COLO668 (cell line): ENCODE data around the gene FOXP1.

Source experiments
- DNase-seq: peaks from one replicate; lab custom pipeline; 2025; ENCODE audit not compliant: unreplicated experiment; lab: John Stamatoyannopoulos, UW

FOXP1 gene

GRCh38 chr3:71433631-71434030 is 149.9 kb downstream of the FOXP1 start:
- no peak for DNase-seq

DNA sequence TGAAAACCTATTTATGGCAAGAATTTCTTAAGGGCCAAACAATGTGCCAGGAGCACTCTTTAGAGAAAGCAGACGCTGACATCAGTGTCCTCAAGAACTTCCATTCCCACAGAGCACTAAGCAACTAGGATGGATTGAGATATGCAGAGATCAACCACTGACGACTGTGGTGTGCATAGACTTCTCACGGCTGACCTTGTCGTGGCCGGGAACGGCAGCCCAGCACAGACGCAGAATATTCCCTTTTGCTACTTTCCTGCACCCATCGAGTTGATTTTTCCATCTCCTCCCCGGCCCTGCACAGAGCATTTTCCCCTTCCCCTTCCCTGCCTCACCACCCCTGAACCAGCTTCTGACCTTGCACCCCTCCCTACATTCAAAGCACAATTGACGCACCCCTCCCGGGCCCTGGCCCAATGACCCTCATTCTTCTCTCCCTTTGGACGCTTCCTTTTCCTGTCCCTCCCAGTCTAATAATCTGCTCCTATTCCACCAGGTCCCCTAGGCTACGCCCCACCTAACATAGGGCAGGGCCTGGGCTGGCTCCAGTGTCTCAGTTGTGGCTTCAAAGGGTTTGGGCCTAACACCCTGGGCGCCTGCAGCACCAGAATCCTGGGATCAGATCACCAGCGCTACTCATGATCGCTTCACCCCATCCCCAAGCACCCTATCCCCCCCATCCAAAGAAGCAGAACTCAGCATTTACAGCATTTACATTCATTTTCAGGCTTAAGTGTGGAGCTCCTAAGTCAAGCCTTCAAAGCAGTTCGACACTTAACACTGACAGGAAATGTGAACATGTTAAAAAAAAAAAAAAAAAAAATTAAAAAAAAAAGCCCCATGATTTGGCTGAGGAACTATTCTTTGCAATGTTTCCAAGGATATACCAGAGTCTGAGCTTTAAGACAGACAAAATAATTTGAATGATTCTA is 151.2 kb downstream of the FOXP1 start:
- DNase-seq = no peak

DNA sequence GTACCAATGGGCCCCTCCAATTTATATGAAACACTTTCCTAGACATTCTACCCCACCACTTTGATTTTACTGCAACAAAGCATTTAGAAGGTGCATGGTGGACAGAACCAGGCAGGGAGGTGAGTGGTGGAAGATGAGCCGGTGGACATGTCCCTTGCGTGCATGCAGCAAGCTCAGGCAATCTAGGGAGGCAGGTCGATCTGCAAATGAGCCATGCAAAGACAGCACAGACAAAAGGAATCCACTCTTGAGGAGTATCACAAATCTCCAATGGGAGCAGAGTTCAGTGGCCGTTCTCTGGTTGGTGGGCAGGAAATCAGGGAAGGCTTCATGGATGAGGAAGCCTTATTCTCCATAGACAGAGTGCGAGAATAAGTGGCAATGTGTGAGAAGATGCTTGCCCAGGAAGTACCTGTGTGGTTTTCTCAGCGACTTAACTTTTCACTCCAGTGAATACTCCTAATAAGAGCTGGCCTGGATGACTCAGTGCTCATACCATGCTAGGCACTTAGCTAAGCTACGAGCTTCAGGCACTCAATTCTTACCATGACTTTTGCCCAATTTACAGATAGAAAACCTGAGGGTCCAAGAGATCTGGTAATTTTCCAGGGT is 152.5 kb downstream of the FOXP1 start:
- DNase-seq = no peak

GRCh38 chr3:71429597-71429988 is 153.9 kb downstream of the FOXP1 start:
- no peak for DNase-seq

GRCh38 chr3:71428841-71429596 is 154.5 kb downstream of the FOXP1 start:
- peak; percentile 4 for DNase-seq

- no peak for DNase-seq
These were observed 157.9 kb downstream of the FOXP1 start for GRCh38 chr3:71425491-71426071.

- peak; percentile 75 for DNase-seq
These were observed 160.2 kb downstream of the FOXP1 start for GRCh38 chr3:71423151-71423906.

DNA sequence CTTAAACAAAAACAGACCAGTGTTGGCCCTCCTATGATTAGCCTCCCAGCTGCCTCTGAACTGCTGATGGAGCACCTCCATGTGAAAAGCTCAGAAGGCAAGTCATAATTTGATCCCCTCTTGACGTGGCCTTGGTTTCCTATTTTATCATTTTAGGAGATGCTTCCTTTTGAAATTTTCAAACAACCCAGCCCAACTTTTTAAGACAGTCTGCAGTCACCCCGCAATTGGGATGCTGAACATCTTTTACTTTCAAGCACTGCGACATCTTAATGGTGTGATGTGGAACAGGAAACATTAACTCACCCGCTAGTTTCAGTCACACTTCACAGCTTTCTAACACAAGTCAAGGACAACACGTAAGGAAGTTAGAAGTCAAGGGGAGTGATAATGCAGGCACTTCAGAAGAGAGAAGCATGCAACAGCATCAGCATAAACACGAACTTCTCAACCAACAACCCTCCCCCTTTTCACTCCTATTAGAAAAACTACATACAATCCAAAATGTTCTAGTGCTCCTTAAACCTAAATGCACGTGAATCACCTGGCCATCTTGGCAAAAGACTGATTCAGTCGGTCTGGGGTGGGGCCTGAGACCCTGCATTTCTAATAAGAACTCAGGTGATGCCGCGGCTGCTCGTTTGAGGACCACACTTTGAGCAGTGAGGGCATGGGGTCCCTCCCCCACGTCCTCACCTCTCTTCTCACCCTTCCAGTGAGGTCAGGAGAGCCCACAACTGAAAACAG is 161.5 kb downstream of the FOXP1 start:
- DNase-seq = no peak

DNA sequence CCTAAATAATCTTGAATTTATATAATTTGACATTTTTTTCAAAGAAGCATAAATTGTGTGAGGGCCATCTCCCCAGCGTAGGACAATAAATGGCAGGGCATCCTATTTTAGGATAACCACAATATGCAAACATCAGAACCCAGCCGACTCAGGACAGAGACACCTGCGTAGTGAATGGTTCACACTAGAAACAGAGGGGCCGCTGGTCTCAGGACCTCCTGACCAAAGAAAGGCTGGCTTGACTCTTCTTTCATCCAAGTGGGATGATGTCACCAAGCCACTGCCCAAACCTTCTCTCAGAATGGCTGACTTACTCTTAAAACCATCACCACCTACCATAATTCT is 162.1 kb downstream of the FOXP1 start:
- no peak for DNase-seq

DNA sequence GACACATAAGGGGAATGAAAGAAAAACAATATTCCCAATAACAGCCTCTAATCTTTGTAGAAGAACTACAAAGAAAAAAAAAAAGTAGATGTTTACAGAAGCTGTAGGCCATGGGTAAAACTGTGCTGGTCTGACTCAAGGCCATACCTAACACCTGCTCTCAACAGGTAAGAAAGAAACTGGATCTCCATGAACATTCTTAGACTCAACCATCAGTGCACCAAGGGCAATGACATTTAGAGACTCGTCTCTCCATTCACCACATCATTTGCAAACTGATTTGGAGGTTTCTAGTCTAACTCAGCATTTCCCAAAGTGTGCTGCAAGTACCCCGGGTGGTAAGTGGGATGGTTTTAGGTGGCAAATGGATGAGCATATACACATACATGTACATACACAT is 164.2 kb downstream of the FOXP1 start:
- no peak for DNase-seq

- no peak for DNase-seq
These were observed 165.7 kb downstream of the FOXP1 start for GRCh38 chr3:71417791-71418190.

DNA sequence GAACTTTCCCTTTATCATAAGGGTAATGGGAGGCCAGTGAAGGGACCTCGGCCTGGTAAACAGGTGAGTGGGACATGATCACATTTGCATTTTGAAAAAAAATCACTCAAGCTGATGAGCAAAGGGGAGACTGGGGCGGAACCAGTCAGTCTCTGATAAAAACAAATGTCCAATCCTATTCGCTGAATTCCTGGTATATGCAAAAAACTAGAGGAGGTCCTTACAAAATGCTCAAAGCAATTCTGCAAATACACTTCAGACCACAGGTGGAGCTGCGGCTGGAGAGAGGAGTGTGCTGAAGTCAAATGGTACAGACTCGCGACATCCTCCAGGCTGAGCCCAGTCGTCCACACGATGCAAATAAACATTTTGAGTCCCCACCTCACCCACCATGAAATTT is 166.7 kb downstream of the FOXP1 start:
- DNase-seq = no peak

DNA sequence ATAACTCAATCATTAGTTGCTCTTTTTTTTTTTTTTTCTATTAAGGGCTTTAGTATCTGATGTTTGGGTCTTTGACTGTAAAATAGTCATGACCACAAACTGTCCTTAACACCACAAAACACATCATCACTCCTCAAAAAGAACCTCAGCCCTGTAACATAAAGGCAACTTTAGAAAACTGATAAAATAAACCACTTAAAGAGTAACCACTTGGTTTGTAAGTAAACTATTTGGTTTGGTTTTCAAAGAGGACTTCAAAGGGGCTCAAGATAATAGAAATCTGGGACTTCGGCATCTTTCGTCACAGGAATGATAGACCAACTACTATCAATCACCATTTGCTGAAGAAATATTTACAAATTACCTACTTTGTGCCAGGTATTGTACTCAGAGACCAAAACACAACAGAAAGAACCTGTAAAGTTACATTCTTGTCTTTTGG is 167.8 kb downstream of the FOXP1 start:
- DNase-seq = no peak

DNA sequence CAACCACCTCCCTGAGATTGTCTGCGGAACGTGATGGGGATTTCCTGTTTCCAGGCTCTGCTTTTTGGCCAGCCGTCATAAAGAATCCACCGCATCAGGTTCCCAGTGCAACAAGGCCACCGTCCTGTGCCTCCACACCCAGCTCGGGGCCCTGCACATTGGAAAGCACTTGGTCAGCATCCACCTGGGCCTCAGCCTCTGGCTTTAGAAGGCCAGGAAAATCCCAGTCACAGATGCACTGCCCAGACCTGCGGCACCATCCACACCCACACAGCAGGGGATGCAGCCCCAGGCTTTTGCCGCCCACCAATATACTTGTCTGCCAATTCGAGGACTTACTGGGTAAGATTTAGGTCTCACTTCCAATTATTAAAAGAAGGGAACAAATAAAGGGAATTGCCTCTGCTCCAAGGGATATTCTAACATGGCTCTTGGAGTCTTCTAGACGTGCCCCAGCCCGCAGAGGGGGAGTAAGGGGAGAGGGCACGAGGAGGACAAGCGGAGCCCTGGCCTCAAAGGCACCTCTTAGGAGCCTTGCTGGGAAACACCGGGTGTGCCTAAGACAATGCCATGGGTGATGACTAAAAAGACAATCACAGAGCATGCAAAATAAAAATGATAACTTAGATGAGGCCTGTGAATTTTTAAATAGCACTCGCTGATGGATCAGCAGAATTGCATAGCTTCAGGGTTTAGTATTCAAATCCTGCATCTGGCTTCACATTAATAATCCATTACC is 169.2 kb downstream of the FOXP1 start:
- no peak for DNase-seq

- no peak for DNase-seq
These were observed 170.0 kb downstream of the FOXP1 start for GRCh38 chr3:71413572-71413971.

- DNase-seq = no peak
These were observed 174.2 kb downstream of the FOXP1 start for GRCh38 chr3:71409352-71409751.

DNA sequence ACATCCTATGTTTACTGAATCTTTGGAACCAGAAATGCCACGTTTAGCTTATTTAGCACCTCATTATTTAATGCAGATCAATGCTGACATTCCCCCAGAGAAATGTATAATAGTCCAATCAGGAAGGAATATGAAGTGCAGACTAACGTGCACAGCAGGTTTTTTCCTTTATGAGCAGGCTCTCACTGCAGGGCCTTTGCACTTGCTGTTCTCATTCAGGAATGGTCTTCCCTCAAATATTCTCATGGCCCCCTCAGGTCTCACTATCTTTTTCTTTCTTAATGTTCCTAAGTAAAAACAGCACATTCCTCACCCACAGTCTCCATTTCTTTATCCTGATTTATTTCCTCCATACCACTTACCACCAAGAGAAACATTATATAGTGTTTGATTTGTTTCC is 174.6 kb downstream of the FOXP1 start:
- no peak for DNase-seq

GRCh38 chr3:71407823-71408222 is 175.7 kb downstream of the FOXP1 start:
- no peak for DNase-seq
